OCI-LY3 (cell line): Measurements from ENCODE around the gene NRP1.

Experiments
- CTCF ChIP-seq: fragments of 200-600, 300-600 bp; sonication (generic); IDR thresholded peaks from 2 replicates; pipeline ENCODE4 v1.5.1; 2014; ENCODE audit warnings: antibody characterized with exemption, low read length, low read depth
- EZH2phosphoT487 ChIP-seq: fragments of 200-600 bp; shearing (Covaris generic); IDR thresholded peaks from 2 replicates; pipeline ENCODE4 v1.6.1; 2018; ENCODE audit warnings: antibody characterized with exemption, mixed run types, low read depth

GRCh38 chr10:33262871-33263270 is 71.6 kb downstream of the NRP1 start:
- TF ChIP-seq CTCF (no peak), EZH2phosphoT487 (no peak)
